Liver (tissue), 9 donors: ENCODE measurements around the gene GPR37. TPM values are rescaled to one million over a fixed set of nuclear protein-coding genes. Genes with fewer than 3 reads are reported as not detected.

Source experiments
- DNase-seq: peaks from one replicate; pipeline ENCODE4 v3.0.0-alpha.2; 2017; ENCODE audit warnings: low spot score
- H3K27ac ChIP-seq, 2 donors: one replicate each; pipeline ENCODE4 v1.7.0; 2013; ENCODE audit warnings: inconsistent platforms in 2 of 2, low read length in 2 of 2, control low read depth in 1 of 2, low read depth in 1 of 2, mild to moderate bottlenecking in 1 of 2
- H3K27me3 ChIP-seq, 4 donors: one replicate each; pipeline versions ENCODE4 v1.6.1 to v1.7.0; 2013; ENCODE audit warnings: low read length in 3 of 4, inconsistent platforms in 1 of 4, mild to moderate bottlenecking in 1 of 4, moderate library complexity in 1 of 4; ENCODE audit not compliant: control insufficient read depth in 4 of 4, insufficient read depth in 4 of 4
- H3K36me3 ChIP-seq, 4 donors: one replicate each; pipeline versions ENCODE4 v1.6.1 to v1.7.0; 2013; ENCODE audit warnings: low read length in 3 of 4, mild to moderate bottlenecking in 3 of 4, low read depth in 1 of 4, moderate library complexity in 1 of 4; ENCODE audit not compliant: control insufficient read depth in 4 of 4, insufficient read depth in 3 of 4
- H3K4me1 ChIP-seq, 4 donors: one replicate each; pipeline versions ENCODE4 v1.6.1 to v1.7.0; 2013; ENCODE audit warnings: low read length in 3 of 4, mild to moderate bottlenecking in 3 of 4, moderate library complexity in 1 of 4; ENCODE audit not compliant: control insufficient read depth in 4 of 4, insufficient read depth in 4 of 4
- H3K4me3 ChIP-seq, 3 donors: one replicate each; pipeline versions ENCODE4 v1.6.1 to v1.7.0; 2013; ENCODE audit warnings: low read length in 3 of 3, control low read depth in 1 of 3, low read depth in 1 of 3, mild to moderate bottlenecking in 1 of 3
- H3K9ac ChIP-seq, 2 donors: one replicate each; pipeline ENCODE4 v1.7.0; 2013; ENCODE audit warnings: low read length in 2 of 2, mild to moderate bottlenecking in 2 of 2, moderate library complexity in 2 of 2, control low read depth in 1 of 2, low read depth in 1 of 2
- H3K9me3 ChIP-seq, 4 donors: one replicate each; pipeline versions ENCODE4 v1.6.1 to v1.7.0; 2013; ENCODE audit warnings: low read length in 3 of 4; ENCODE audit not compliant: control insufficient read depth in 4 of 4
- EGR1 ChIP-seq, 2 donors: IDR thresholded peaks; 2 replicates each; pipeline ENCODE4 v1.6.1; 2016 to 2018; ENCODE audit warnings: antibody characterized with exemption in 2 of 2, low read depth in 2 of 2
- FOXA2 ChIP-seq: IDR thresholded peaks from 2 replicates; pipeline ENCODE4 v1.6.1; 2016; ENCODE audit warnings: antibody characterized with exemption
- GABPA ChIP-seq, 2 donors: IDR thresholded peaks in 1 of 2; conservative IDR thresholded peaks in 1 of 2; 2 replicates each; pipeline ENCODE4 v1.6.1; 2016; ENCODE audit warnings: antibody characterized with exemption in 2 of 2, mild to moderate bottlenecking in 1 of 2, moderate library complexity in 1 of 2
- HNF4A ChIP-seq, 2 donors: conservative IDR thresholded peaks; 2 replicates each; pipeline ENCODE4 v1.6.1; 2016; ENCODE audit warnings: antibody characterized with exemption in 2 of 2, mild to moderate bottlenecking in 2 of 2
- HNF4G ChIP-seq: IDR thresholded peaks from 2 replicates; pipeline ENCODE4 v1.6.1; 2016; ENCODE audit warnings: antibody characterized with exemption
- JUND ChIP-seq, 2 donors: IDR thresholded peaks; 2 replicates each; pipeline ENCODE4 v1.6.1; 2016; ENCODE audit warnings: antibody characterized with exemption in 2 of 2
- NR2F2 ChIP-seq: IDR thresholded peaks from 2 replicates; pipeline ENCODE4 v1.6.1; 2016; ENCODE audit warnings: antibody characterized with exemption
- RAD21 ChIP-seq, 2 donors: IDR thresholded peaks; 2 replicates each; pipeline ENCODE4 v1.6.1; 2016; ENCODE audit warnings: antibody characterized with exemption in 2 of 2, mild to moderate bottlenecking in 2 of 2
- RXRA ChIP-seq, 2 donors: IDR thresholded peaks; 2 replicates each; pipeline ENCODE4 v1.6.1; 2017 to 2018; ENCODE audit warnings: antibody characterized with exemption in 2 of 2, mild to moderate bottlenecking in 1 of 2
- SP1 ChIP-seq: IDR thresholded peaks from 2 replicates; pipeline ENCODE4 v1.6.1; 2018; ENCODE audit warnings: antibody characterized with exemption, mild to moderate bottlenecking
- TAF1 ChIP-seq: conservative IDR thresholded peaks from 2 replicates; pipeline ENCODE4 v1.6.1; 2016; ENCODE audit warnings: antibody characterized with exemption, mild to moderate bottlenecking
- YY1 ChIP-seq: IDR thresholded peaks from 2 replicates; pipeline ENCODE4 v1.6.1; 2016; ENCODE audit warnings: antibody characterized with exemption, mild to moderate bottlenecking
- WGBS: extraction: QIAGEN DNeasy Blood & Tissue Kit; methylation state at CpG from one replicate; pipeline ENCODE4 v1.1.7; 2013; 5-methylcytosine and 5-hydroxymethylcytosine counted together
- polyA plus RNA-seq, 2 donors: library from polyadenylated mRNA; stranded (reverse) in 1 of 2; unstranded in 1 of 2; fragments of 200-250 nt in 1 of 2; fragments of >200 nt in 1 of 2; fragmentation: Nextera tagmentation in 1 of 2; extraction: Ambion mirVana in 1 of 2; gene quantifications; one replicate each; pipeline versions ENCODE4 v1.2.1 to v1.2.3, GENCODE V29; 2013 to 2015
- total RNA-seq, 2 donors: library from RNA; depleted of rRNA; stranded (reverse); fragments of >200 nt; gene quantifications; one replicate each; pipeline ENCODE4 v1.2.3, GENCODE V29; 2014
- TF ChIP-seq, protein P1 (sequence below): IDR thresholded peaks from 2 replicates; pipeline ENCODE4 v1.6.1; 2016; ENCODE audit warnings: antibody characterized with exemption, mild to moderate bottlenecking
- TF ChIP-seq, protein P2 (sequence below): fragments of 150-350 bp; IDR thresholded peaks from 2 replicates; pipeline ENCODE4 v1.5.1; 2017; ENCODE audit warnings: improper control_type of control experiment, low read depth, low read length; ENCODE audit not compliant: missing input control
- TF ChIP-seq, protein P3 (sequence below): IDR thresholded peaks from 2 replicates; pipeline ENCODE4 v1.6.1; 2016; ENCODE audit warnings: antibody characterized with exemption
- TF ChIP-seq, protein P4 (sequence below): IDR thresholded peaks from 2 replicates; pipeline ENCODE4 v1.6.1; 2016; ENCODE audit warnings: antibody characterized with exemption
- TF ChIP-seq, protein P5 (sequence below): IDR thresholded peaks from 2 replicates; pipeline ENCODE4 v1.6.1; 2016; ENCODE audit warnings: antibody characterized with exemption
- donor health status: healthy.
- donor health status: healthy.
- donor health status: healthy.
- donor health status: healthy.
- donor health status: healthy.

The GPR37 gene
- total and polyA plus RNA-seq, 4 donors: 0.33 to 12.0 (median 8.7) TPM

DNA sequence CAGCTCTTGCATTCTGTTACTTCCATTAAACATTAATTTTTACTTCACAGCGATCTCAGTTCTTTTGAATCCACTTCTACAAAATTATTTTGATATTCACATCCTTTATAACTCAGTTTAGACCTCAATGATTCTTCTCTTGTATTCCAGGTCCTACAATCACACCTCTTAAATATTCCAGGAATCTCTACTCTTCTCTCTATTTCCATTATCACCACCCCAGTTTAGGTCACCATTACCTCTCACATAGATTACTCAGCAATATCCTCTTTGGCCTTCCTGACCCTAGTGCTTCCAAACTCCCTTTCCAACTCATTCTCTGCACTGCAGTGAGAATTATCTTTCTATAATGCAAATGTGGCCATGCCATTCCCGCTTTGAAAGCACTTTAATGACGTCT is 27.1 kb upstream of the GPR37 start:
- H3K9ac ChIP-seq: no peak overlapping the region
- no peaks in the 10 kb centered on the region for H3K4me1 ChIP-seq
- no peaks in the 10 kb centered on the region for H3K36me3 ChIP-seq
- TF ChIP-seq SP1 (no peak), YY1 (no peak), NR2F2 (no peak), EGR1 (IDR thresholded peaks at IDR 0.05; ENCODE audit: low read depth in 2 of 2) (no peak), HNF4A (conservative IDR thresholded peaks at IDR 0.05) (no peak), JUND (IDR thresholded peaks at IDR 0.05) (no peak), GABPA (IDR thresholded peaks at IDR 0.05 in 1 of 2, conservative IDR thresholded peaks at IDR 0.05 in 1 of 2) (no peak), RAD21 (IDR thresholded peaks at IDR 0.05) (no peak), HNF4G (no peak), FOXA2 (no peak), RXRA (IDR thresholded peaks at IDR 0.05) (no peak)
- TF ChIP-seq, protein P1, sequence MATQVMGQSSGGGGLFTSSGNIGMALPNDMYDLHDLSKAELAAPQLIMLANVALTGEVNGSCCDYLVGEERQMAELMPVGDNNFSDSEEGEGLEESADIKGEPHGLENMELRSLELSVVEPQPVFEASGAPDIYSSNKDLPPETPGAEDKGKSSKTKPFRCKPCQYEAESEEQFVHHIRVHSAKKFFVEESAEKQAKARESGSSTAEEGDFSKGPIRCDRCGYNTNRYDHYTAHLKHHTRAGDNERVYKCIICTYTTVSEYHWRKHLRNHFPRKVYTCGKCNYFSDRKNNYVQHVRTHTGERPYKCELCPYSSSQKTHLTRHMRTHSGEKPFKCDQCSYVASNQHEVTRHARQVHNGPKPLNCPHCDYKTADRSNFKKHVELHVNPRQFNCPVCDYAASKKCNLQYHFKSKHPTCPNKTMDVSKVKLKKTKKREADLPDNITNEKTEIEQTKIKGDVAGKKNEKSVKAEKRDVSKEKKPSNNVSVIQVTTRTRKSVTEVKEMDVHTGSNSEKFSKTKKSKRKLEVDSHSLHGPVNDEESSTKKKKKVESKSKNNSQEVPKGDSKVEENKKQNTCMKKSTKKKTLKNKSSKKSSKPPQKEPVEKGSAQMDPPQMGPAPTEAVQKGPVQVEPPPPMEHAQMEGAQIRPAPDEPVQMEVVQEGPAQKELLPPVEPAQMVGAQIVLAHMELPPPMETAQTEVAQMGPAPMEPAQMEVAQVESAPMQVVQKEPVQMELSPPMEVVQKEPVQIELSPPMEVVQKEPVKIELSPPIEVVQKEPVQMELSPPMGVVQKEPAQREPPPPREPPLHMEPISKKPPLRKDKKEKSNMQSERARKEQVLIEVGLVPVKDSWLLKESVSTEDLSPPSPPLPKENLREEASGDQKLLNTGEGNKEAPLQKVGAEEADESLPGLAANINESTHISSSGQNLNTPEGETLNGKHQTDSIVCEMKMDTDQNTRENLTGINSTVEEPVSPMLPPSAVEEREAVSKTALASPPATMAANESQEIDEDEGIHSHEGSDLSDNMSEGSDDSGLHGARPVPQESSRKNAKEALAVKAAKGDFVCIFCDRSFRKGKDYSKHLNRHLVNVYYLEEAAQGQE: no peak
- TF ChIP-seq, protein P2, sequence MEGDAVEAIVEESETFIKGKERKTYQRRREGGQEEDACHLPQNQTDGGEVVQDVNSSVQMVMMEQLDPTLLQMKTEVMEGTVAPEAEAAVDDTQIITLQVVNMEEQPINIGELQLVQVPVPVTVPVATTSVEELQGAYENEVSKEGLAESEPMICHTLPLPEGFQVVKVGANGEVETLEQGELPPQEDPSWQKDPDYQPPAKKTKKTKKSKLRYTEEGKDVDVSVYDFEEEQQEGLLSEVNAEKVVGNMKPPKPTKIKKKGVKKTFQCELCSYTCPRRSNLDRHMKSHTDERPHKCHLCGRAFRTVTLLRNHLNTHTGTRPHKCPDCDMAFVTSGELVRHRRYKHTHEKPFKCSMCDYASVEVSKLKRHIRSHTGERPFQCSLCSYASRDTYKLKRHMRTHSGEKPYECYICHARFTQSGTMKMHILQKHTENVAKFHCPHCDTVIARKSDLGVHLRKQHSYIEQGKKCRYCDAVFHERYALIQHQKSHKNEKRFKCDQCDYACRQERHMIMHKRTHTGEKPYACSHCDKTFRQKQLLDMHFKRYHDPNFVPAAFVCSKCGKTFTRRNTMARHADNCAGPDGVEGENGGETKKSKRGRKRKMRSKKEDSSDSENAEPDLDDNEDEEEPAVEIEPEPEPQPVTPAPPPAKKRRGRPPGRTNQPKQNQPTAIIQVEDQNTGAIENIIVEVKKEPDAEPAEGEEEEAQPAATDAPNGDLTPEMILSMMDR: no peak
- TF ChIP-seq, protein P3, sequence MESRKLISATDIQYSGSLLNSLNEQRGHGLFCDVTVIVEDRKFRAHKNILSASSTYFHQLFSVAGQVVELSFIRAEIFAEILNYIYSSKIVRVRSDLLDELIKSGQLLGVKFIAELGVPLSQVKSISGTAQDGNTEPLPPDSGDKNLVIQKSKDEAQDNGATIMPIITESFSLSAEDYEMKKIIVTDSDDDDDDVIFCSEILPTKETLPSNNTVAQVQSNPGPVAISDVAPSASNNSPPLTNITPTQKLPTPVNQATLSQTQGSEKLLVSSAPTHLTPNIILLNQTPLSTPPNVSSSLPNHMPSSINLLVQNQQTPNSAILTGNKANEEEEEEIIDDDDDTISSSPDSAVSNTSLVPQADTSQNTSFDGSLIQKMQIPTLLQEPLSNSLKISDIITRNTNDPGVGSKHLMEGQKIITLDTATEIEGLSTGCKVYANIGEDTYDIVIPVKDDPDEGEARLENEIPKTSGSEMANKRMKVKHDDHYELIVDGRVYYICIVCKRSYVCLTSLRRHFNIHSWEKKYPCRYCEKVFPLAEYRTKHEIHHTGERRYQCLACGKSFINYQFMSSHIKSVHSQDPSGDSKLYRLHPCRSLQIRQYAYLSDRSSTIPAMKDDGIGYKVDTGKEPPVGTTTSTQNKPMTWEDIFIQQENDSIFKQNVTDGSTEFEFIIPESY: no peak
- TF ChIP-seq, protein P4, sequence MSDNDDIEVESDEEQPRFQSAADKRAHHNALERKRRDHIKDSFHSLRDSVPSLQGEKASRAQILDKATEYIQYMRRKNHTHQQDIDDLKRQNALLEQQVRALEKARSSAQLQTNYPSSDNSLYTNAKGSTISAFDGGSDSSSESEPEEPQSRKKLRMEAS: no peak
- TF ChIP-seq, protein P5, sequence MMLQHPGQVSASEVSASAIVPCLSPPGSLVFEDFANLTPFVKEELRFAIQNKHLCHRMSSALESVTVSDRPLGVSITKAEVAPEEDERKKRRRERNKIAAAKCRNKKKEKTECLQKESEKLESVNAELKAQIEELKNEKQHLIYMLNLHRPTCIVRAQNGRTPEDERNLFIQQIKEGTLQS: no peak
- H3K4me3 ChIP-seq: no peak overlapping the region
- no peak overlapping the region for H3K27ac ChIP-seq
- no peaks in the 10 kb centered on the region for H3K9me3 ChIP-seq
- WGBS: 79% methylated on average over 3 of the region's 3 CpGs
- peaks cover 0 to 5% (median 0%) of the 10 kb centered on the region in 4 donors for H3K27me3 ChIP-seq
- no peak for DNase-seq

DNA sequence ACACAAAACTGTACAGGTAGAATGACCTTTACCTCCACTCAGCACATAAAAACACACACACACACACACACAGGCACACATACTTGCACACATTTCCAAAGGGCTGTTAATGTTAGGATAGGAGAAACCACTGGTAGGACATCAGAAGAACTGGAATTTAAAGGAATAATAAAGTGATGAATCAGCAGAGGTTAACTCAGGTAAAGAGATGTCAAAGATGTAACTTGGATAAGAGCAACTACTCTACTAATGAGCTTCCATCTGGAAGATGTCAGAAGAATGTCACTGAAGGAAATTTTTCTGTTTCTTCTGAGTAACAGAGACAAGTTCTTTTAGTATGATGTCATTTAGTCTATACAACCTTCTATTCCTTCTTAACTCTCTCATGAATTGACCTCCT is 26.4 kb upstream of the GPR37 start:
- no peak overlapping the region for H3K9ac ChIP-seq
- no peak overlapping the region for H3K4me3 ChIP-seq
- DNase-seq: no peak
- H3K4me1 ChIP-seq: no peaks in the 10 kb centered on the region
- TF ChIP-seq HNF4G (no peak), YY1 (no peak), TAF1 (no peak), NR2F2 (no peak), GABPA (IDR thresholded peaks at IDR 0.05 in 1 of 2, conservative IDR thresholded peaks at IDR 0.05 in 1 of 2) (no peak)
- no peaks in the 10 kb centered on the region for H3K36me3 ChIP-seq
- peaks cover 0 to 5% (median 0%) of the 10 kb centered on the region in 4 donors for H3K27me3 ChIP-seq
- no peak overlapping the region for H3K27ac ChIP-seq
- no peaks in the 10 kb centered on the region for H3K9me3 ChIP-seq
